ENCODE measurements around the gene ZBTB40. TPM values are rescaled to one million over a fixed set of nuclear protein-coding genes. Genes with fewer than 3 reads are reported as not detected.

The ZBTB40 gene
- total RNA-seq, 1 experiment from 2014 or later: 20.4 TPM

DNA sequence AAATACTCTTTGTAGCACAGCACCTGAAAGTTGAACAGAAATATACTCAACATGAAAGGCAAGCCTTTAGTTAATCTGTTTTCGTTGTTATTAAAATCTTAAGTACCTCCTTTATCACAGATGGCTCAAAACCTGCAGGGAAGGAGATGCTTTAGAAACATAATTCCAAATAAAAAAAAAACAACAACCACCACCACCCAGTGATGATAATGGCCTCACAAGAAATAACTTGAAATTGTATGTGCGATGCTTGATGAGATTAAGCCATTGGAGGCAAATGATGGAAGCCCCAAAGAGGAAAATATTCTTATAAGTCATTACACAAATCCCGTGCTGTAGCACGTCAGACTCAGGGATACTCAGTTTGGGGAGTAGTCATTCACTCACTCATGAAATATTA, 24.9 kb upstream of the ZBTB40 start:
- peaks cover 9% of the 10 kb centered on the region for H3K9me3 Mint-ChIP-seq (ENCODE audit: unreplicated experiment)
- H3K9me3 ChIP-seq: no peaks in the 10 kb centered on the region
- BruUV-seq (replicated peaks): no TSS peak
- H3K27me3 ChIP-seq (replicated peaks; ENCODE audit: control insufficient read depth, insufficient read depth, low read length): no peaks in the 10 kb centered on the region
- no peak for DNase-seq
- no peak overlapping the region for H3K4me3 ChIP-seq (ENCODE audit: low read depth, low read length)
- POLR2A ChIA-PET: no interaction called here
- TF ChIP-seq, protein P1, sequence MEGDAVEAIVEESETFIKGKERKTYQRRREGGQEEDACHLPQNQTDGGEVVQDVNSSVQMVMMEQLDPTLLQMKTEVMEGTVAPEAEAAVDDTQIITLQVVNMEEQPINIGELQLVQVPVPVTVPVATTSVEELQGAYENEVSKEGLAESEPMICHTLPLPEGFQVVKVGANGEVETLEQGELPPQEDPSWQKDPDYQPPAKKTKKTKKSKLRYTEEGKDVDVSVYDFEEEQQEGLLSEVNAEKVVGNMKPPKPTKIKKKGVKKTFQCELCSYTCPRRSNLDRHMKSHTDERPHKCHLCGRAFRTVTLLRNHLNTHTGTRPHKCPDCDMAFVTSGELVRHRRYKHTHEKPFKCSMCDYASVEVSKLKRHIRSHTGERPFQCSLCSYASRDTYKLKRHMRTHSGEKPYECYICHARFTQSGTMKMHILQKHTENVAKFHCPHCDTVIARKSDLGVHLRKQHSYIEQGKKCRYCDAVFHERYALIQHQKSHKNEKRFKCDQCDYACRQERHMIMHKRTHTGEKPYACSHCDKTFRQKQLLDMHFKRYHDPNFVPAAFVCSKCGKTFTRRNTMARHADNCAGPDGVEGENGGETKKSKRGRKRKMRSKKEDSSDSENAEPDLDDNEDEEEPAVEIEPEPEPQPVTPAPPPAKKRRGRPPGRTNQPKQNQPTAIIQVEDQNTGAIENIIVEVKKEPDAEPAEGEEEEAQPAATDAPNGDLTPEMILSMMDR (IDR thresholded peaks at IDR 0.05; ENCODE audit: insufficient read depth in 1 of 2, low read depth in 1 of 2, low read length in 1 of 2, severe bottlenecking in 1 of 2, unreplicated experiment in 1 of 2): no peak
- H3K36me3 ChIP-seq (ENCODE audit: control insufficient read depth, insufficient read depth, low read length): no peaks in the 10 kb centered on the region
- H3K27ac Mint-ChIP-seq (ENCODE audit: unreplicated experiment): no peak overlapping the region
- no peaks in the 10 kb centered on the region for H3K27me3 Mint-ChIP-seq (ENCODE audit: insufficient read depth, unreplicated experiment)
- CTCF ChIA-PET: no interaction called here
- peaks cover 6% of the 10 kb centered on the region for H3K4me1 Mint-ChIP-seq (ENCODE audit: low read depth, unreplicated experiment)
- intact Hi-C loops (cut with micrococcal nuclease; ENCODE audit: unreplicated experiment): loop anchor here (10.0 kb wide), 1 partner anchor 78 kb away; no protein-coding TSS in a partner anchor
- H3K4me3 Mint-ChIP-seq (ENCODE audit: unreplicated experiment): no peak overlapping the region
- no peaks in the 10 kb centered on the region for H3K36me3 Mint-ChIP-seq (ENCODE audit: insufficient read depth, unreplicated experiment)
- peaks cover 7% of the 10 kb centered on the region; the same call in 1 of the 2 replicates for H3K4me1 ChIP-seq

DNA sequence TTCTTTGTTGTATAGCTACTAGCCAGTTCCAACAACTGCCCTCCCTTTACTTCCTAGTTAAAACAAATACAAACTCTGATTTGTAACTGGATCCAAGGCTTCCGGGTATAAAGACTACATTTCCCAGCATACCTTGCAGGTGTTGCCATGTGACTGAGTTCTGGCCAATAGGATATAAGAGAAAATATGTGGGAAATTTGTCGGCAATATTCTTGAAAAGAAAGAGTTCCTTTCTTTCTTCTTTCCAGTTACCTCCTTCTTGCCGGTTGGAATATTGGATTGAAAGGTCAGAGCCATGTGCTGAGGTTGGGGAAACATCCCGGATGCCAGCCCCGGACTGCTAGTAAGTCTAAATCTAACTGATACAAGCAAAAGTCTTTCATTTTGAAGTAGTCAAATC, 23.0 kb upstream of the ZBTB40 start:
- Mint-ChIP-seq H3K4me3 (ENCODE audit: unreplicated experiment) (peak overlapping the region; percentile 83), H3K27ac (ENCODE audit: unreplicated experiment) (peak overlapping the region; percentile 48), H3K36me3 (ENCODE audit: insufficient read depth, unreplicated experiment) (no peaks in the 10 kb centered on the region), H3K9me3 (ENCODE audit: unreplicated experiment) (peaks cover 9% of the 10 kb centered on the region), H3K27me3 (ENCODE audit: insufficient read depth, unreplicated experiment) (no peaks in the 10 kb centered on the region), H3K4me1 (ENCODE audit: low read depth, unreplicated experiment) (peaks cover 6% of the 10 kb centered on the region)
- CTCF ChIA-PET: interaction anchor here (0.7 kb wide), 1 partner anchor 383 kb away, joined by 3 read pairs; no protein-coding TSS in a partner anchor
- POLR2A ChIA-PET: no interaction called here
- peak; percentile 55 to 67 for DNase-seq
- intact Hi-C loops (cut with micrococcal nuclease; ENCODE audit: unreplicated experiment): loop anchor here (10.0 kb wide), 1 partner anchor 76 kb away; no protein-coding TSS in a partner anchor
- TF ChIP-seq, protein P1 (IDR thresholded peaks at IDR 0.05; ENCODE audit: insufficient read depth in 1 of 2, low read depth in 1 of 2, low read length in 1 of 2, severe bottlenecking in 1 of 2, unreplicated experiment in 1 of 2): no peak
- Histone ChIP-seq H3K36me3 (ENCODE audit: control insufficient read depth, insufficient read depth, low read length) (no peaks in the 10 kb centered on the region), H3K27me3 (replicated peaks; ENCODE audit: control insufficient read depth, insufficient read depth, low read length) (no peaks in the 10 kb centered on the region), H3K4me1 (peaks cover 7% of the 10 kb centered on the region; the same call in 1 of the 2 replicates), H3K4me3 (ENCODE audit: low read depth, low read length) (peak overlapping the region; percentile 67), H3K9me3 (no peaks in the 10 kb centered on the region)
- TSS peak; percentile 32 for BruUV-seq (replicated peaks)

DNA sequence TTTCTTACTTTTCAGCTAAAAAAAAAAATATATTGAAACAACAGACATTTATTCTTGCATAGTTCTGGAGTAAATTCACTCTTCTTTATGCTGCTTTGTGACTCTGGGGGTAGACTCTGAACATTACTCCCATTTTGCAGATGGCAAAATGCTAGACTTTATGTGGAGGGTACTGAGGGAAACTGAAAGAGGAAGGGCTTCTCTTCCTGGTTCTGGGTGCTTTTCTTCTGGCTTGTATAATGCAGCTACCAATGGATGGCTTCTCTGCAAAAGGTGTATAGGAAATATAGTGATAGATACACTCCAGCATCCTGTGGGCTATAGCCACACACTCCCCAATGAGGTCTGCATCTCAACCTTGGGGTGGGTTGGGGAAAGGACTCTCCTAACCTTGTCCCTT, 19.7 kb upstream of the ZBTB40 start:
- intact Hi-C loops (cut with micrococcal nuclease; ENCODE audit: unreplicated experiment): no loop called here
- H3K4me3 Mint-ChIP-seq (ENCODE audit: unreplicated experiment): no peak overlapping the region
- CTCF ChIA-PET: no interaction called here
- H3K9me3 Mint-ChIP-seq (ENCODE audit: unreplicated experiment): peaks cover 18% of the 10 kb centered on the region
- TF ChIP-seq, protein P1 (IDR thresholded peaks at IDR 0.05; ENCODE audit: insufficient read depth in 1 of 2, low read depth in 1 of 2, low read length in 1 of 2, severe bottlenecking in 1 of 2, unreplicated experiment in 1 of 2): no peak
- H3K36me3 Mint-ChIP-seq (ENCODE audit: insufficient read depth, unreplicated experiment): no peaks in the 10 kb centered on the region
- H3K4me1 Mint-ChIP-seq (ENCODE audit: low read depth, unreplicated experiment): peaks cover 6% of the 10 kb centered on the region
- POLR2A ChIA-PET: no interaction called here
- BruUV-seq (replicated peaks): no TSS peak
- H3K9me3 ChIP-seq: no peaks in the 10 kb centered on the region
- H3K27me3 Mint-ChIP-seq (ENCODE audit: insufficient read depth, unreplicated experiment): no peaks in the 10 kb centered on the region
- no peak overlapping the region for H3K4me3 ChIP-seq (ENCODE audit: low read depth, low read length)
- H3K27ac Mint-ChIP-seq (ENCODE audit: unreplicated experiment): no peak overlapping the region
- no peaks in the 10 kb centered on the region for H3K36me3 ChIP-seq (ENCODE audit: control insufficient read depth, insufficient read depth, low read length)
- no peaks in the 10 kb centered on the region for H3K27me3 ChIP-seq (replicated peaks; ENCODE audit: control insufficient read depth, insufficient read depth, low read length)
- no peak for DNase-seq
- H3K4me1 ChIP-seq: peaks cover 7% of the 10 kb centered on the region; the same call in 1 of the 2 replicates
